HepG2 (cell line): ENCODE results near the gene EFCAB8. TPM values are rescaled to one million over a fixed set of nuclear protein-coding genes. Genes with fewer than 3 reads are reported as not detected.

ENCODE experiments used
- EED ChIP-seq: sonication (generic); formaldehyde crosslinking; IDR thresholded peaks from 2 replicates; pipeline ENCODE4 v1.5.0; 2020; ENCODE audit warnings: mild to moderate bottlenecking, missing genetic modification reagents
- HMGXB4 ChIP-seq, 2 experiments: sonication (generic) in 1 of 2; formaldehyde crosslinking in 1 of 2; IDR thresholded peaks; 2 replicates each; pipeline versions ENCODE4 v1.4.0 to v1.6.1; 2018 to 2020; ENCODE audit warnings: missing genetic modification reagents in 2 of 2, borderline replicate concordance in 1 of 2, low read depth in 1 of 2, mild to moderate bottlenecking in 1 of 2, missing biosample characterization in 1 of 2
- PAX8 ChIP-seq: sonication (generic); formaldehyde crosslinking; IDR thresholded peaks from 2 replicates; pipeline ENCODE4 v1.8.0; 2022; ENCODE audit warnings: mild to moderate bottlenecking, missing genetic modification reagents, borderline replicate concordance
- SP140L ChIP-seq: sonication (generic); formaldehyde crosslinking; IDR thresholded peaks from 2 replicates; pipeline ENCODE4 v1.4.0; 2020; ENCODE audit warnings: missing genetic modification reagents, borderline replicate concordance
- ZBTB33 ChIP-seq: sonication (generic); formaldehyde crosslinking; IDR thresholded peaks from 2 replicates; pipeline ENCODE4 v1.4.0; 2020; ENCODE audit warnings: missing genetic modification reagents
- ZNF136 ChIP-seq: sonication (generic); formaldehyde crosslinking; IDR thresholded peaks from 2 replicates; pipeline ENCODE4 v1.8.1; 2022; ENCODE audit warnings: low read depth, mild to moderate bottlenecking, moderate library complexity, missing genetic modification reagents
- ZNF263 ChIP-seq: sonication (generic); formaldehyde crosslinking; IDR thresholded peaks from 2 replicates; pipeline ENCODE4 v1.4.0; 2020; ENCODE audit warnings: missing genetic modification reagents
- ZNF556 ChIP-seq: sonication (generic); formaldehyde crosslinking; IDR thresholded peaks from 2 replicates; pipeline ENCODE4 v1.4.0; 2020; ENCODE audit warnings: mild to moderate bottlenecking, missing genetic modification reagents, borderline replicate concordance
- ZNF567 ChIP-seq: sonication (generic); formaldehyde crosslinking; IDR thresholded peaks from 2 replicates; pipeline ENCODE4 v1.8.1; 2023; ENCODE audit warnings: mild to moderate bottlenecking, missing genetic modification reagents, borderline replicate concordance
- ZNF766 ChIP-seq: sonication (generic); formaldehyde crosslinking; IDR thresholded peaks from 2 replicates; pipeline ENCODE4 v1.5.0; 2020; ENCODE audit warnings: missing genetic modification reagents, borderline replicate concordance
- polyA plus RNA-seq, 8 experiments: library from polyadenylated mRNA; depleted of rRNA in 3 of 8; stranded (reverse) in 7 of 8; unstranded in 1 of 8; fragments of >200 nt; fragmentation: Illumina TruSeq in 4 of 8; extraction: Trizol in 4 of 8; gene quantifications; 2 replicates each; pipeline versions ENCODE4 v1.2.1 to v1.2.3, GENCODE V29; 2011 to 2016; ENCODE audit warnings: low read depth in 4 of 8, missing spikeins in 1 of 8, mixed read lengths in 1 of 8; ENCODE audit not compliant: insufficient read depth in 1 of 8
- total RNA-seq, 5 experiments: library from RNA; depleted of rRNA; stranded (reverse); fragments of >200 nt; fragmentation: Illumina TruSeq; extraction: Trizol; gene quantifications; 2 replicates each; pipeline ENCODE4 v1.2.3, GENCODE V29; 2016; ENCODE audit warnings: low read depth in 1 of 5

The EFCAB8 gene
- total and polyA plus RNA-seq, 2 of the 13 experiments (the other 11 are each of a cell fraction or from before 2014, with no cell fraction given) = 0.15 to 0.22 TPM

DNA sequence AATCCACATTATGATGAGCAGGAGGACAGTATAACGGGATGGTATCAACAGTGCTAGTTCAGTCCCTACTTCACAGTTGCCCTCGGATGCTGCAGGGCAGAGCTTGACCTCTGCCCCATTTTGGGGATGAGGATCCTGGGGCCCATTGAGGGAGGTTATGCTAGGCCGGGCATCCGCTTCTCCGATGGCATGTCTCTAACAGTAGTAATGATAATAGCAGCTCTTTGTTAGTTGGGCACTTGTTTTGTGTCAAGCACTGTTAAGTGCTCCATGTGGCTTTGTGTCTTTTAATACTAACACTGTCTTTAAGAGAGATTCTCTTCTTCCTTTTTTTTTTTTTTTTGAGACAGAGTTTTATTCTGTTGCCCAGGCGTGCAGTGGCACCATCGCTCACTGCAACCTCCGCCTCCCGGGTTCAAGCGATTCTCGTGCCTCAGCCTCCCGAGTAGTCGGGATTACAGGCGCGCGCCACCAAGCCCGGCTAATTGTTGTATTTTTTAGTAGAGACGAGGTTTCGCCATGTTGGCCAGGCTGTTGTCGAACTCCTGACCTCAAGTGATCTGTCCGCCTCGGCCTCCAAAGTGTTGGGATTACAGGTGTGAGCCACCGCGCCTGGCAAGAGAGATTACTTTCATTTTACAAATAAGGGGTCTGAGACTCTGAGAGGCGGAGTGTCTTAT is 37.9 kb upstream of the EFCAB8 start (continued):
- 0 out of 2 replicates have a peak, but pooled peaks have one; percentile 1 for TF ChIP-seq PAX8
- no peak for TF ChIP-seq SP140L (CRISPR knock-in tag)
- 0 out of 2 replicates have a peak, but pooled peaks have one; percentile 11 for TF ChIP-seq ZNF766
- TF ChIP-seq HMGXB4 (CRISPR knock-in tag; IDR thresholded peaks at IDR 0.05; ENCODE audit: borderline replicate concordance in 1 of 2, low read depth in 1 of 2) = 0 out of 4 replicates have a peak, but pooled peaks of 1 of the 2 experiments have one; percentile 0
- 0 out of 2 replicates have a peak, but pooled peaks have one; percentile 25 for TF ChIP-seq EED
- TF ChIP-seq ZNF556 (CRISPR knock-in tag) = no peak
- TF ChIP-seq ZNF136 (CRISPR knock-in tag) = 0 out of 2 replicates have a peak, but pooled peaks have one; percentile 16
- TF ChIP-seq ZBTB33 (CRISPR knock-in tag) = 0 out of 2 replicates have a peak, but pooled peaks have one; percentile 2
- TF ChIP-seq ZNF263 (CRISPR knock-in tag) = 0 out of 2 replicates have a peak, but pooled peaks have one; percentile 20
- 0 out of 2 replicates have a peak, but pooled peaks have one; percentile 10 for TF ChIP-seq ZNF567 (CRISPR knock-in tag)
